ENCODE results near the gene PLCG1.

PLCG1 gene

DNA sequence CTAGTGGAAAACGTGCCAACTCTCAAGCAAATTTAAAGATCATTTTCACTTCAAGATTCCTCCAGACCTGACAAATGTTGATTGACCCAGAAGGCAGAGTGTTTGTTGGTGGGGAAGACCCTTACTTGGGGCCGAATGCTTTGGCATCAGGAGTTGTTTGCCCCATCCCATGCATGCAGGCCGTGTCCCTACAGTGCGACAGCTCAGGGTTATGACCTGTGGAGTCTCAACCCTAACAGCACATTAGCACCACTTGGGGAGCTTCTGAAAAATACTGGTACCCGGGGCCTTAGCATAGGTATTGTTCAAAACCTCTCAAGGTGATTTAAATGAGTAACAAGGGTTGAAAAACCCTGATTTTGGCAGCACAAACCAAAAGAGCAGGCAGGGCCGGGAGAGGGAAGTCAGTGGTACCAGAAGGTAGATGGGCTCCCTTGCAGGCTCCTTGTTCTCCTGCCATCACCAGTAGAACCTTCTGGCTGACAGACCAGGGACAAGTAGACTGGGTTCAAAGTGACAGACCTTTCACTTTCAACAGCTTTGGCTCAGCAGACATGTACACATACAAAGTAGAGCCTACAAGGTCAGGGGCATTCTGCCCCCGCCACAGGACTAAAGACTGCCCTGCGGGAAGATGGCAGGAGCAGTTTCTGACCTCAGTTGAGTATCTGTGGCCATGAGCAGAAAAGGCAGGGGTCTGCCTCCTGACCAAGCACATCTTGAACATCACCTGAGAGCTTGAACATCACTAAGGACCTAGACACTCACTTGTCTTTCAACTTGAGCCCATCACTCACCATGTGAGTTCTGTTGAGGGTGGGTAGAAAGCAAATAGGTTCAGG, 39.6 kb downstream of the PLCG1 start:
- no peak overlapping the region for H3K4me3 ChIP-seq (replicated peaks; ENCODE audit: low read depth, low read length)
- TF ChIP-seq, protein P1, sequence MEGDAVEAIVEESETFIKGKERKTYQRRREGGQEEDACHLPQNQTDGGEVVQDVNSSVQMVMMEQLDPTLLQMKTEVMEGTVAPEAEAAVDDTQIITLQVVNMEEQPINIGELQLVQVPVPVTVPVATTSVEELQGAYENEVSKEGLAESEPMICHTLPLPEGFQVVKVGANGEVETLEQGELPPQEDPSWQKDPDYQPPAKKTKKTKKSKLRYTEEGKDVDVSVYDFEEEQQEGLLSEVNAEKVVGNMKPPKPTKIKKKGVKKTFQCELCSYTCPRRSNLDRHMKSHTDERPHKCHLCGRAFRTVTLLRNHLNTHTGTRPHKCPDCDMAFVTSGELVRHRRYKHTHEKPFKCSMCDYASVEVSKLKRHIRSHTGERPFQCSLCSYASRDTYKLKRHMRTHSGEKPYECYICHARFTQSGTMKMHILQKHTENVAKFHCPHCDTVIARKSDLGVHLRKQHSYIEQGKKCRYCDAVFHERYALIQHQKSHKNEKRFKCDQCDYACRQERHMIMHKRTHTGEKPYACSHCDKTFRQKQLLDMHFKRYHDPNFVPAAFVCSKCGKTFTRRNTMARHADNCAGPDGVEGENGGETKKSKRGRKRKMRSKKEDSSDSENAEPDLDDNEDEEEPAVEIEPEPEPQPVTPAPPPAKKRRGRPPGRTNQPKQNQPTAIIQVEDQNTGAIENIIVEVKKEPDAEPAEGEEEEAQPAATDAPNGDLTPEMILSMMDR (IDR thresholded peaks at IDR 0.05; ENCODE audit: low read depth, low read length, missing control alignments) = no peak
- no peak for DNase-seq (ENCODE audit: extremely low read depth, low read depth)

DNA sequence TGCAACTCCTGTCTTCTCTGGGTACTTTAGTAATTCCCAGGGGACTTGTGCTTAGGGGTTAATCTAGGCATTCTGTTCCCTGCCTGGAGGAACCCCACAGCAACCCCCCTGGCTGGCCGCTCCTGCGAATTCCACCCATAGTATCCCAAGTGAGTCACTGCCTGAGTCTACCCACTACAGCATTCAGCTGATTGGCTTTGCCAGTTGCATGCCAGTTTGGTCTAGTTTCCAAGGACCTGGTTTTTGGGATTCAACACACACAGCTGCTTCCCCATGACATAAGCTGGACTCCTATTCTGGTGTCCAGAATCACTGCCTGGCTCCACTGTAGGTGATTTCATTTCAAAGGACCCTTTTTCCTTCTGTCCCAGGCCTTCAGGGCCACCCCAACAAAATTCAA, 40.3 kb downstream of the PLCG1 start:
- H3K4me3 ChIP-seq (replicated peaks; ENCODE audit: low read depth, low read length) = no peak overlapping the region
- TF ChIP-seq, protein P1 (IDR thresholded peaks at IDR 0.05; ENCODE audit: low read depth, low read length, missing control alignments) = no peak
- peak; percentile 74 for DNase-seq (ENCODE audit: extremely low read depth, low read depth)

DNA sequence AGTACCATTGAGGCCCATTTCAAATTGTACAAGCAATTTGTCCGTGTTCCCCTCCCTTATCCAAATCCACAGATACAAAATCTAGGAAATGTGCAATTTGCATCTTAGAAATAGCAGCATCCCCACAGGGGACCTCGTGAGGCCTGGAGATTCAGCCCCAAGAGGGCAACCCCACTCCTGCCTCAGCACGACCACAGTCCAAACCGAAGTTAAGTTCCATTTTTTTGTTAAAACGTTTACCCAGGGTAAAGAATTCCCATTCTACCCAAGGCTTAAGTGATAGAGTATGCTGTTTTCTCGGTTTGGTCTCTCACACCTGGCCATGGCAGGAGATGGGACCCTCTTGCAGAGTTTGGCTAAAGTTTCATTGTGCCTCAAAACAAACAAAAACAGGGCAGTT, 41.2 kb downstream of the PLCG1 start:
- DNase-seq (ENCODE audit: extremely low read depth, low read depth) = no peak
- H3K4me3 ChIP-seq (replicated peaks; ENCODE audit: low read depth, low read length) = no peak overlapping the region
- TF ChIP-seq, protein P1 (IDR thresholded peaks at IDR 0.05; ENCODE audit: low read depth, low read length, missing control alignments) = no peak

DNA sequence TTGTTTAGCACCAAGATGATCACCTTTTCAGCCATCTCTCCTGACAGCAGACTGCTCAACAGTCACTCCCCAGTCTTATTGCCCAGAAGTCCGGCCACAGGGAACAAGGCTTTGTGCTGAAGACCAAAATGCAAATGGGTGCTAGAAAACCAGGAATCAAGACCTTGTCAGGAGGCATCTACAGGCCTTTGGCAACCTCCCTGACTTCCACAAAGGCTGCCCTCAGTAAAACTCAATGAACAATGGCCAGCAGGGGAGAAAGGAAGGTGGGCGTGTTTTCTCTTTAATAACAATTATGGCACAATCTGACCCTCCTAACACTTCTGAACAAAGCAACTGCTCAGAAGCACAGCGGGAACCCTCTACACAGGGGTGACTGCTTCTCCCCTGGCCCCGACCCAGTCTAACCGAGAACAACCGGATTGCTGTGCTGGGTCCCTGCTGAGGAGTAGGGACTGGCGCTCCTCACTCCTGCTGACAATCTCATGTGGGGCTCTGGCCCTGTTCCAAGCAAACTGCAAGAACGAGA, 41.6 kb downstream of the PLCG1 start:
- H3K4me3 ChIP-seq (replicated peaks; ENCODE audit: low read depth, low read length) = no peak overlapping the region
- DNase-seq (ENCODE audit: extremely low read depth, low read depth) = no peak
- TF ChIP-seq, protein P1 (IDR thresholded peaks at IDR 0.05; ENCODE audit: low read depth, low read length, missing control alignments) = no peak

DNA sequence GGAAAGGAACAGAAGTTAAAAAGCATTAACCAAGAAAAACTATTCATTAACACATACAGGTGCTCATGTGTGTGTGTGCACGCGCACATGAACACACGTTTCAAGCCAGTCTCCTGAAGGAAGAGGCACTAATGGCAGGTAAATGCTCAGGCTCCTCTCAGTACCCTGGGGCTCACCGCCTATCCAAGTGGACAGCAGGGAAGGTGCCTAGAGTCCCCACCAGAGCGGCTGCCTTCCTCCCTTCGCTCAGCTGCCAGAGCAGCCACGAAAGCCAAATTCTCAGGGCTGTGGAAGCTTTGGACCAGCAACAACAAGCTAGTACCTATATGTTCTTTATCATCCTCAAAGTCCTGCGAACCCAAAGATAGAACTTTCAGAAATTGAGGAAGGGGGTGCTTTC, 42.6 kb downstream of the PLCG1 start:
- TF ChIP-seq, protein P1 (IDR thresholded peaks at IDR 0.05; ENCODE audit: low read depth, low read length, missing control alignments) = no peak
- no peak overlapping the region for H3K4me3 ChIP-seq (replicated peaks; ENCODE audit: low read depth, low read length)
- no peak for DNase-seq (ENCODE audit: extremely low read depth, low read depth)

DNA sequence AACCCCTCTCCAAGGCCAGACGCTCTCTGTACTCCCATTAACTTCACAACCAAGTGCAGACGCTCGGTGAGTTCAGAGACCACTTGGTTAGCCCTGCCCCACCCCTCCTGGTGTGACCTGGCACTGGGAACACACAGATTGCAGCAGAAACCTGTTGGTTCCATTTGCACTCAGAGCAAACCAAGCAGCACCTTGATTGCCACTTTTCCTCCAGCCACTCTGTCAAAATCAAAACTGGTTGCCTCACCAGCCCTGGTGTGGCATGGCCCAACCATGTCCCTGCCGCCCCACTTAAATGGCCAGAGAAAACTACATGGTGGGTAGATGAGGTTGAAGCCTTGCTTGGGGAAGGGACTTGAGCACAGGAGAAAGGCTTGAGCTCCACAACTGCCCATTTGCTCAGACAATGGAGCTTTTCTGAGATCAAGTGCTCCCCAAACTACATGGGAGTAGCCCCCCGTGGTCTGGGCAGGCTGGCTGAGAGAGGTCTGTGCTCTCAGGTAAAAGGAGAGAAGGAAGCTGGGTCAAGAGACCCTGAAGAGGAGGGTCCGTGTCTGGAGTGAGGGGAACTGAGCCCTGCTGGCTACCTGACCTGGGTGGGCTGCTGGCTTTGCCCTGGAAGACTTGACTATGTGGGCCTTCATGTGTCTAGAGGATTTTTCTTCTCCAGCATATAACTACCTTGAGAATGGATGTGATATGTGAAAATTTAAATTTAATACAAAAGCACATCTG, 43.4 kb downstream of the PLCG1 start:
- TF ChIP-seq, protein P1 (IDR thresholded peaks at IDR 0.05; ENCODE audit: low read depth, low read length, missing control alignments) = no peak
- DNase-seq (ENCODE audit: extremely low read depth, low read depth) = no peak
- no peak overlapping the region for H3K4me3 ChIP-seq (replicated peaks; ENCODE audit: low read depth, low read length)

All from HFF-Myc (cell line).